GM19468 (cell line): Measurements from ENCODE around the gene DCC.

Experiments used
- ATAC-seq: cut with Tn5 transposase; IDR thresholded peaks from one replicate; pipeline ENCODE4 v1.9.1; 2021; ENCODE audit warnings: mild to moderate bottlenecking, moderate library complexity, moderate number of reproducible peaks; ENCODE audit not compliant: unreplicated experiment; ENCODE audit errors: extremely low read depth

DCC gene

DNA sequence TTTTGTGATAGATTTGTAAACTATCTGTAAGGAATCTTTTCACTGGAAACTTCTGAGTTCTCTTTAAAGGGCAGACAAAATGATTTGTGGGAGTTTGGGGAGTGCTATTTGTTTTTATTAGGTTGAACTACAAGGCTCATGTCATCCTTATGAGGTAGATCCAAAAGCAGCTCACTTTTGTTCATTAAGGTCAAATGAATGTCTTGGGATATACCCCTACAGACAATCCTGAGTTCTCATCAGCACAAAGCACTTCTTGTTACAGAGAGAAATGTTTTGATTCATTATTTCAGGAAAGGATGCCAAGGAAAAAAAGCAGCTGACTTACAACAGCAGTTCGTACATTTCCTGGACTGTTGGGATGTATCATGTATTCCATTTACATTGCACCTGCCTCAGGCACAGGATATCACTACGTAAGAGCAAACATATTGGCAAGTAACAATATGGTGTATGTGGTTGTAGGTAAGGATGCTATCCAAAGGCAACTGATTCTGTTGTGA is 68.9 kb downstream of the DCC start:
- no peak for ATAC-seq

- ATAC-seq: peak; percentile 93
Measured at GRCh38 chr18:52409727-52410126, 69.7 kb downstream of the DCC start.

DNA sequence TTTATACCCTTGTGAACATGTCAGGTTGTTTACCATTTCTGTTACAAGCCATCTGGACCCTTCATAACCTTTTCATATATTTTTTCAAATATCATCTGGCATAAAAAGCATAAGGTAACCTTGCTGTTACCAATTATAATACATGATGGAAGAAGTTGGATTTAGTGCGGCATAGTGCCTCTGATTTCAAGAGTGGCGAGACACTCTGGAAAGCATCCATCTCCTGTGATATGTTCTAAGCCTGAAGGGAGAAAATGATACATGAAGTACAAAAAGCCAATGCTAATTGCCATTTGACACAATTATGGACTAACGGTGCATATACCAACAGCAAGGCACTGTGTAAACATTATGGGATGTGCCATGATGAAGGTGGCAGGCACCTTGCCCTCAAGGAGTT is 75.1 kb downstream of the DCC start:
- ATAC-seq: no peak

GRCh38 chr18:52422985-52423601 is 83.1 kb downstream of the DCC start:
- no peak for ATAC-seq

DNA sequence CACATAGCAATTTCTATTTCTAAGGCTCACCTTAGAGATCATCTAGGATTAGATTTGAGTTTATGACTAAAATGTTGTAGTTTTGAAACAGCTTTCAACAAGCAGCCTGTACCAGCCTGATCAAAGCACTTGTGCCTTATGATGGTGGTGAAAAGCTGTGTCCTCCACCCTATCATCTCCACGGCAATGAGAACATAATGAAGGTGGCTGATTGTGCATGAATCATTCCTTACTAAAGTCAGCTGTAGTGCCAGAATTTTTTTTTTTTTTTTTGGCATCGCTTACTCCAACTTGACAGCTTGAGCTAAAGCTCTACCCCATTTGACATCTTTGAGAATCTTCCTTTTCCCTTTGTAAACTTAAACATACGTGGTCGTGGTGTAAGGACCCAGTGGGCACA is 86.0 kb downstream of the DCC start:
- ATAC-seq: no peak

GRCh38 chr18:52426462-52426861 is 86.5 kb downstream of the DCC start:
- no peak for ATAC-seq

- no peak for ATAC-seq
Measured at GRCh38 chr18:52427521-52428175, 87.7 kb downstream of the DCC start.

GRCh38 chr18:52431683-52432082 is 91.7 kb downstream of the DCC start:
- no peak for ATAC-seq

DNA sequence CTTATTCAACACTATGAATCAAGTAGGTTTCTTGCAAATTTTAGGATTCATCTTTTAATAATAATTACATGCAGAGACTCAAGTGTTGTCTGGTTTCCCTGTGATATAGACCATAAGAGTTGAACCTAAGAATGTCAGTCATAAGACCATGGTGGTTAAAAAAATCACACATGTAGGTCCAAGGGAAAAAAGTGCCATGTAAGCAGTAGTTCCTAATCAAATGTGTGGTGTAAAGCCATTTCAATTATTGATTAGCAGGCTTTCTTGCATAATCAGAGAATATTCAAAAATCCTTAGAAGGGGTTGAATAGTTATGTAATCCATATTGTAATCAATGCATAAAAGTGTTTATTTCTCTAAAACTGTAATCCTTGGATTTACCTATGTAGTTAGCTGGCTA is 93.8 kb downstream of the DCC start:
- no peak for ATAC-seq

DNA sequence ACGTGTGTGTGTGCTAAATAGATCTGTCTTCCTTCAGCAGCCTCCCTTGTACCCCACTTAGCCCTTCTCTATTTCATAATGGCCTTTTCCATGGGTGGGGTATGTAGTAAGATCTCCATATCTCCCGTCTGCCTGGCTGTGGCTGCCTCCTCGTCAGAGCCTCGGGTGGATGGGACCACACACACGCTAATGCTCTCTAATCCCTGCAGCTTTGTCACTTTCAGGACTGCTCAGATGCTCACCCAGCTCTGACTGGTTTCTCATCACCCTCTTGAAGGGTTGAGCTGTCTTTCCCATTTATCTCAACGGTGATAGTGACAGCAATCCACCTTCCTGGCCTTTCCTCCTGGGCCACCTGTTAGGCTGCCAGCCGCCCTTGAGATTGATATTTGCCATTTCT is 95.3 kb downstream of the DCC start:
- no peak for ATAC-seq

DNA sequence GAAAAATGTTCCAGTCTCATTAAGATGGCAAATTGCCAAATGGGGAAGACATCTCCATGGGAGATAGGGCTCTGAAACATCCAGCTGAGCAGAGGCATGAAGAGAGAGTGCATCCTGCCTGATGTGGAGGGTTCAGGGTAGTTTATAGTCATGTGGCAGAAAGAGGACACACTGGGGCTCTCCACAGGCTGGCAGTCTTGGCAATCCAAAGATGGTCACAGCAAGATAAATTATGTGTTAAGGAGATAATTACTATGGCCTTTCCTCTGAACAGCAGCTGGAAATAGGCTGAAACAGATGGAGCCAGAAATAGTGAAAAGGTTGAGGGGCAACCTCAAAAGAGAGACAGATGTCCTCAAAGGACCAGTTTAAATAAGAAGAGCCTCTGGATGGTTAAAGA is 97.2 kb downstream of the DCC start:
- no peak for ATAC-seq

DNA sequence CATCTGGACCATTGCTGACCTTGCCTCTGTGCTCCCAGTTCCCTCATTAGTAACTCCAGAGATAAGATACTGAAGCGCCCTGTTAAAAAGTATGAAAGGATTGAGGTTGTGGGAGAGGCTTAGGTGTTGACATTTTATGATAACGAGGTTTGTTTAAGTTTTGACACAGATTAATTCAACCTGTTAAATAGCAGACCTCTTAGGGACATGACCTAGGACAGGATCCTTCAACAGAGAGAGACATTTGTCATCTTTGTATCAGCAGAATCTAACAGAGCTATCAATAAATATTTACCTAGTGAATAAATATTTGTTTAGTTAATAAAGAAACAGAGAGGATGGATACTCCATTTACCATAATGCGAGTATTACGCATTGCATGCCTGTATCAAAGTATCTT is 99.5 kb downstream of the DCC start:
- no peak for ATAC-seq

DNA sequence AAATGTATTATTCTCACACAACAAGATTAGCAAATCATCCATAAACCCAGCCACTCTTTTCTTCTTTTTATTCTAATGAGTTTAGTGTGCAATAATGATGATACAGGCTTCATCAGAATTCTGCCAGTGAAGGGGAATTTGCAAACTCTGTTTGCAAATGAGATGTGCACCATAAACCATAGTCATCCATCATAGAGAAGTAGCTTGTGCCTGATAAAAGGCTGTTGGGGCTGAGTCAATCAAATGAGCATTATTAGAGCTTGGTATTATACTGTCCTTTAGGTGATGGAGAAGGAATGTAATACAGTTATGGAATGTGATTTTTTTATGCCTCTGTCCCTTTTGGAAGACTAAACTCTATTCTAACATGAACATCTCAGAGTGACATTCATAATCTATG is 101.8 kb downstream of the DCC start:
- ATAC-seq: no peak

- no peak for ATAC-seq
Measured at GRCh38 chr18:52442686-52443085, 102.7 kb downstream of the DCC start.

GRCh38 chr18:52451256-52451655 is 111.3 kb downstream of the DCC start:
- no peak for ATAC-seq

DNA sequence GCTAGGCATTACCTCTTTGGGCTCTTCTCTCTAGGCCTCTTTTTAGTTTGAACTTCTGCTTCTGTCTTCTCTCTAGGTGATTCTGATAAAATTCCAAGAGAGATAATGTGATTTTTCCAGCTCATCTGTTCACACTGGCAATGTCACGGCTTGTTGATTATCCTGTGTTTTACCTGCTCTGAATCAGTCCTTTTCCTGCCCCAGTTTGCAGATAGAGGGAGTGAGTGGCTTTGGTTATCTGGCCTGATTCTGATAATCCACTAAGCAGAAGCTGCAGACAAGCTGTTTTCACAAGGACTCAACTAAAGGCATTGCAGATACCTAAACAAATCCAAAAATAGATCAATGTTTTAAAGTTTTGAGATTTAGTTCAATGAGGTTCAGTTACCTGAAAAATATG is 111.9 kb downstream of the DCC start:
- ATAC-seq: no peak

DNA sequence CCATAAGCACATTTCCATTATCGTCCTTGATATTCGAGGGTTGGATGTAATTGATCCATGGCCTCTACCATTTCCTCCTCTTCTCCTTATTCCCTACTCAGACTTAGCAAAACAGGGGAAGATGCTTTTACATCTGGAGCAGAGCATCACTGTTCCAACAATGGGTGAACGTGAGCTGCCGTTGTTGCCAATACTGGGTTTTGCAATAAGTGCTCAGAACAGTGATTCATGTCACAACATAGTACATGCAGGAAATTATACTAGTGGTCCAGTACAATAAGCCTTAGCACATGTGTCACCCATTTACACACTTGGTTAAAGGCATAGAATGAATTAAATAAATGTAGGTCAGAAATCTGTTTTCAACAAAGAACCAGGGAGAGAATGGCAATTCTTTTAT is 112.4 kb downstream of the DCC start:
- ATAC-seq: no peak

GRCh38 chr18:52459890-52460289 is 119.9 kb downstream of the DCC start:
- ATAC-seq: no peak

GRCh38 chr18:52462853-52463252 is 122.9 kb downstream of the DCC start:
- ATAC-seq: no peak

DNA sequence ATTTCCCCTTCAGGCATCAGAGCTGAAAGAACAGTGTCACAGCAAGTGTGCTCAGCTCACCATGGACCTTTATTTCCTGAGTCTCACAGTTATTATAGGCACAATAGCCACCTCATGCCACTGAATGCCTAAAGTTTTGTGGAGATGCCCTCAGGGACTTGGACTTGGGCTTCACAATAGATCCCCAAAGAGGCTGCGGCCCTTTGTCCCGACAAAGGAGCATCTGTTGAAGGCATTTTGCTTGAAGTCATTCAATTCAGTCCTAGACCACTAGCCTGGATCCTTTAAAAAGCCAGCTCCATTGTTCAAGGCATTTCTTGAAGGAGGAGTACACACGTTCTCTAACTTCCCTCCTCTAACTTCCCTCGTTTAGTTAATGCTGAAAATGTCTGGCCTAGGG is 125.4 kb downstream of the DCC start:
- no peak for ATAC-seq

GRCh38 chr18:52468496-52468895 is 128.5 kb downstream of the DCC start:
- no peak for ATAC-seq

GRCh38 chr18:52475325-52475724 is 135.3 kb downstream of the DCC start:
- ATAC-seq: no peak
